HCT116 (cell line): ENCODE measurements around the gene TLN1.

ENCODE experiments used
- ATF3 ChIP-seq: IDR thresholded peaks from 2 replicates; pipeline ENCODE4 v1.6.1; 2012
- CTCF ChIP-seq, 3 experiments: fragments of 200-600 bp in 1 of 3; sonication (generic) in 1 of 3; IDR thresholded peaks in 2 of 3; conservative IDR thresholded peaks in 1 of 3; 2 replicates each; pipeline ENCODE4 v1.5.1; 2012 to 2017; ENCODE audit warnings: low read depth in 2 of 3, low read length in 2 of 3, antibody characterized with exemption in 1 of 3, borderline replicate concordance in 1 of 3, control low read depth in 1 of 3, mild to moderate bottlenecking in 1 of 3, mixed read lengths in 1 of 3, mixed run types in 1 of 3, moderate library complexity in 1 of 3; ENCODE audit not compliant: insufficient read depth in 1 of 3
- ELF1 ChIP-seq: IDR thresholded peaks from 2 replicates; pipeline ENCODE4 v1.6.1; 2012; ENCODE audit warnings: low read depth, borderline replicate concordance
- EZH2 ChIP-seq: fragments of 200-600 bp; sonication (generic); IDR thresholded peaks from 2 replicates; pipeline ENCODE4 v1.6.1; 2017; ENCODE audit warnings: antibody characterized with exemption, mixed run types
- JUND ChIP-seq: IDR thresholded peaks from 2 replicates; pipeline ENCODE4 v1.6.1; 2012
- MAX ChIP-seq: IDR thresholded peaks from 2 replicates; pipeline ENCODE4 v1.6.1; 2012
- POLR2A ChIP-seq: IDR thresholded peaks from 2 replicates; pipeline ENCODE4 v1.7.0; 2011; ENCODE audit warnings: borderline replicate concordance; ENCODE audit not compliant: insufficient read depth, insufficient read length; ENCODE audit errors: extremely low read depth
- POLR2AphosphoS5 ChIP-seq: IDR thresholded peaks from 2 replicates; pipeline ENCODE4 v1.6.1; 2011; ENCODE audit warnings: mild to moderate bottlenecking, low read depth, low read length, moderate library complexity
- RAD21 ChIP-seq: IDR thresholded peaks from 2 replicates; pipeline ENCODE4 v1.6.1; 2012; ENCODE audit warnings: low read depth, mild to moderate bottlenecking
- SP1 ChIP-seq: IDR thresholded peaks from 2 replicates; pipeline ENCODE4 v1.6.1; 2012; ENCODE audit warnings: low read depth
- SRF ChIP-seq: IDR thresholded peaks from 2 replicates; pipeline ENCODE4 v1.6.1; 2012; ENCODE audit warnings: low read depth
- TCF7L2 ChIP-seq: IDR thresholded peaks from 2 replicates; pipeline ENCODE4 v1.7.0; 2011; ENCODE audit warnings: borderline replicate concordance, inconsistent platforms; ENCODE audit not compliant: insufficient read depth, insufficient read length; ENCODE audit errors: extremely low read depth
- ZBTB33 ChIP-seq: IDR thresholded peaks from 2 replicates; pipeline ENCODE4 v1.6.1; 2011; ENCODE audit warnings: mild to moderate bottlenecking, low read length, moderate library complexity; ENCODE audit not compliant: insufficient replicate concordance; ENCODE audit errors: extremely low read depth

- TF ChIP-seq CTCF (IDR thresholded peaks at IDR 0.05 in 2 of 3, conservative IDR thresholded peaks at IDR 0.05 in 1 of 3; ENCODE audit: borderline replicate concordance in 1 of 3, insufficient read depth in 1 of 3, low read depth in 2 of 3, low read length in 2 of 3) (no peak), POLR2A (no peak), MAX (no peak), SRF (no peak), EZH2 (no peak), POLR2AphosphoS5 (no peak), JUND (no peak), ELF1 (no peak), ZBTB33 (no peak), SP1 (no peak), ATF3 (no peak), RAD21 (peak; percentile 8; the same call in 1 of the 2 replicates), TCF7L2 (no peak)
Observed at GRCh38 chr9:35716230-35716629, 15.8 kb downstream of the TLN1 start.
